Measurements from ENCODE around the gene INO80D. TPM values are rescaled to one million over a fixed set of nuclear protein-coding genes. Genes with fewer than 3 reads are reported as not detected.
"Not testable (repeated sequence)": the region's sequence is repeated elsewhere in the genome, so short reads cannot be mapped to it uniquely, and the experiment has no call there.

INO80D gene
- total RNA-seq, 6 experiments from 2014 or later, result 5.2 to 9.0 (median 8.2) TPM

- no peaks in the 10 kb centered on the region for H3K27me3 ChIP-seq
- intact Hi-C loops (cut with DNase I), result no loop called here
- H3K27ac ChIP-seq, result no peak overlapping the region
- no peaks in the 10 kb centered on the region for H3K9me3 ChIP-seq
- peaks cover 0 to 19% (median 0%) of the 10 kb centered on the region in 4 donors for H3K4me1 ChIP-seq
- no peak overlapping the region for H3K4me3 ChIP-seq
- WGBS (ENCODE audit: insufficient coverage, low coverage, low lambda C conversion rate, missing lambda C conversion rate), result 88% methylated on average over 2 of the region's 2 CpGs
- DNase-seq (no peak), ATAC-seq (peak in 1 of 4 donors; percentile 36)
- no peaks in the 10 kb centered on the region for H3K36me3 ChIP-seq
- TF ChIP-seq POLR2A (IDR thresholded peaks at IDR 0.05), result no peak
- TF ChIP-seq, protein P1, sequence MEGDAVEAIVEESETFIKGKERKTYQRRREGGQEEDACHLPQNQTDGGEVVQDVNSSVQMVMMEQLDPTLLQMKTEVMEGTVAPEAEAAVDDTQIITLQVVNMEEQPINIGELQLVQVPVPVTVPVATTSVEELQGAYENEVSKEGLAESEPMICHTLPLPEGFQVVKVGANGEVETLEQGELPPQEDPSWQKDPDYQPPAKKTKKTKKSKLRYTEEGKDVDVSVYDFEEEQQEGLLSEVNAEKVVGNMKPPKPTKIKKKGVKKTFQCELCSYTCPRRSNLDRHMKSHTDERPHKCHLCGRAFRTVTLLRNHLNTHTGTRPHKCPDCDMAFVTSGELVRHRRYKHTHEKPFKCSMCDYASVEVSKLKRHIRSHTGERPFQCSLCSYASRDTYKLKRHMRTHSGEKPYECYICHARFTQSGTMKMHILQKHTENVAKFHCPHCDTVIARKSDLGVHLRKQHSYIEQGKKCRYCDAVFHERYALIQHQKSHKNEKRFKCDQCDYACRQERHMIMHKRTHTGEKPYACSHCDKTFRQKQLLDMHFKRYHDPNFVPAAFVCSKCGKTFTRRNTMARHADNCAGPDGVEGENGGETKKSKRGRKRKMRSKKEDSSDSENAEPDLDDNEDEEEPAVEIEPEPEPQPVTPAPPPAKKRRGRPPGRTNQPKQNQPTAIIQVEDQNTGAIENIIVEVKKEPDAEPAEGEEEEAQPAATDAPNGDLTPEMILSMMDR (IDR thresholded peaks at IDR 0.05), result no peak
These were observed 95.9 kb downstream of the INO80D start for GRCh38 chr2:205990104-205990503.

DNA sequence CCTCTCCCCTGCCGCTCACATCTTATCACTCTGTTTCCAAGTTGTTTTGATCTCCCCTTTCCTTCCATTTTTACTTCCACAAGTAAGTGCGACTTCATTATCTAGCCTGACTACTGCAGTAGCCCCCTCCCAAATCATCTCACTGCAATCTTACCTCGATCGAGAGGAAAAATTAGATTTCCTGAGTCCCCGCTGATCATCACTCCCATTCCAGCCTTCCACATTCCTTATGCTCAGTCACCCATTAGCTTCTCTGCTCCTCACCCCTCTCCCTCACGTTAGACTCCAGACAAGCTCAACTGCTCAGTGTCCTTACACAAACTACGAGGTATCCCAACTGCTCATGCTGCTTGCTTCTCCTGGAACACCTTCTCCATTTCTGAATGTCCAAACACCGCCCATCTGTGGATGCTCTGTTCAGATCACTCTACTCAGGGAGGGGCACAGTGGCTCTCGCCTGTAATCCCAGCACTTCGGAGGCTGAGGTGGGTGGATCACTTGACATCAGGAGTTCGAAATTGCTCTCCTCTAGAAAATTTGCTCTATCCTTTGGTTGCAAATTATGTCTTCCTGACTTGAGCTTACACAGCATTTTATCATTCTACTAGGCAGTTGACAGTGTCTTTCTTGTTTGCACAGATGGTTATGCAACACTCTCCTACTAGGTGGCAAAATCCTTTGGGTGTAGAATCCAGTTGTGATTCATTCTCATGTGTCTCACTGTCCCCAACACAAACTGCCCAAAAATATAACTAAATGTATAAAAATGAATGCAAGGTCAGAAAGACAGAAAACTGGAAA is 96.5 kb downstream of the INO80D start:
- no peaks in the 10 kb centered on the region for H3K36me3 ChIP-seq
- H3K27ac ChIP-seq, result peak overlapping the region in 1 of 3 donors; percentile 20
- ATAC-seq, result peak; percentile 83 to 90 (median 88)
- peaks cover 0 to 21% (median 0%) of the 10 kb centered on the region in 4 donors for H3K4me1 ChIP-seq
- H3K9me3 ChIP-seq, result no peaks in the 10 kb centered on the region
- no peak overlapping the region for H3K4me3 ChIP-seq
- H3K27me3 ChIP-seq, result no peaks in the 10 kb centered on the region
- no peak for DNase-seq
- intact Hi-C loops (cut with DNase I), result no loop called here
- no peak for TF ChIP-seq POLR2A (IDR thresholded peaks at IDR 0.05)
- TF ChIP-seq, protein P1 (IDR thresholded peaks at IDR 0.05), result no peak
- WGBS (ENCODE audit: insufficient coverage, low coverage, low lambda C conversion rate, missing lambda C conversion rate), result 73% methylated on average over 7 of the region's 11 CpGs

- H3K27ac ChIP-seq; intact Hi-C loops (cut with DNase I): not testable (repeated sequence)
These were observed 97.3 kb downstream of the INO80D start for GRCh38 chr2:205988681-205989080.

GRCh38 chr2:205988274-205988673 is 97.7 kb downstream of the INO80D start:
- TF ChIP-seq, protein P1 (IDR thresholded peaks at IDR 0.05), result no peak
- no peak for TF ChIP-seq POLR2A (IDR thresholded peaks at IDR 0.05)
- H3K36me3 ChIP-seq, result no peaks in the 10 kb centered on the region
- ATAC-seq (no peak), DNase-seq (no peak)
- H3K4me1 ChIP-seq, result peaks cover 0 to 21% (median 0%) of the 10 kb centered on the region in 4 donors
- no peaks in the 10 kb centered on the region for H3K9me3 ChIP-seq
- H3K4me3 ChIP-seq, result no peak overlapping the region
- intact Hi-C loops (cut with DNase I), result no loop called here
- 77% methylated on average over 6 of the region's 6 CpGs for WGBS (ENCODE audit: insufficient coverage, low coverage, low lambda C conversion rate, missing lambda C conversion rate)
- H3K27me3 ChIP-seq, result no peaks in the 10 kb centered on the region
- H3K27ac ChIP-seq, result no peak overlapping the region

More at GRCh38 chr2:205988681-205989080, 97.3 kb downstream of the INO80D start:
- not testable (repeated sequence) for H3K36me3 ChIP-seq, H3K4me3 ChIP-seq, DNase-seq, ATAC-seq, H3K27me3 ChIP-seq, H3K9me3 ChIP-seq
- 100% methylated on average over 1 of the region's 1 CpG for WGBS (ENCODE audit: insufficient coverage, low coverage, low lambda C conversion rate, missing lambda C conversion rate)
- H3K4me1 ChIP-seq, result peaks cover 0 to 21% (median 0%) of the 10 kb centered on the region in 4 donors

- DNase-seq; intact Hi-C loops (cut with DNase I); H3K27ac ChIP-seq; H3K36me3 ChIP-seq; H3K9me3 ChIP-seq; H3K4me3 ChIP-seq; H3K27me3 ChIP-seq; ATAC-seq: not testable (repeated sequence)
- H3K4me1 ChIP-seq, result peaks cover 0 to 21% (median 0%) of the 10 kb centered on the region in 4 donors
- WGBS (ENCODE audit: insufficient coverage, low coverage, low lambda C conversion rate, missing lambda C conversion rate), result 95% methylated on average over 7 of the region's 9 CpGs
These were observed 99.6 kb downstream of the INO80D start for GRCh38 chr2:205986334-205986733.
